Panc1 (cell line): ENCODE results near the gene SMC5. TPM values are rescaled to one million over a fixed set of nuclear protein-coding genes. Genes with fewer than 3 reads are reported as not detected.

ENCODE experiments used
- ATAC-seq: fragments of 200-7000 bp; cut with Tn5 transposase; 2 replicates; pipeline ENCODE4 v1.9.1; 2020; ENCODE audit warnings: mild to moderate bottlenecking, moderate library complexity
- Bru-seq: library from RNA; stranded (reverse); fragments of 400-500 nt; gene quantifications from one replicate; lab custom pipeline; 2021; lab: Mats Ljungman, UMichigan
- BruChase-seq, 2 experiments: library from RNA; stranded (reverse); fragments of 400-500 nt; gene quantifications; one replicate each; lab custom pipeline; 2021; lab: Mats Ljungman, UMichigan
- BruUV-seq: library from RNA; stranded (reverse); fragments of 400-500 nt; replicated peaks from 2 replicates; lab custom pipeline; 2021; lab: Mats Ljungman, UMichigan
- CTCF ChIA-PET: fragments of 300-600 bp; sonication (Branson Sonifier 250); formaldehyde crosslinking; loops from one replicate; lab custom pipeline; 2022; ENCODE audit warnings: antibody characterized with exemption; lab: Charles Lee
- POLR2A ChIA-PET: fragments of 300-600 bp; sonication (Branson Sonifier 250); formaldehyde crosslinking; loops from one replicate; lab custom pipeline; 2022; ENCODE audit warnings: antibody characterized with exemption; lab: Charles Lee
- DNase-seq: peaks from one replicate; pipeline ENCODE4 v3.0.0-alpha.2; 2010; ENCODE audit warnings: low read depth, low spot score
- H3K27ac ChIP-seq: 2 replicates; pipeline ENCODE4 v1.5.1; 2011; ENCODE audit warnings: mild to moderate bottlenecking, low read length, inconsistent platforms
- H3K27me3 ChIP-seq: fragments of 200-500 bp; sonication (Bioruptor generic); 2 replicates; pipeline ENCODE4 v1.6.0; 2014; ENCODE audit warnings: low read length, inconsistent platforms; ENCODE audit not compliant: control insufficient read depth, insufficient read depth
- H3K36me3 ChIP-seq: fragments of 200-500 bp; sonication (Bioruptor generic); 2 replicates; pipeline ENCODE4 v1.5.1; 2014; ENCODE audit warnings: inconsistent platforms, mild to moderate bottlenecking, low read length, moderate library complexity; ENCODE audit not compliant: control insufficient read depth, insufficient read depth
- H3K4me1 ChIP-seq: 2 replicates; pipeline ENCODE4 v1.5.1; 2011; ENCODE audit warnings: inconsistent platforms, mild to moderate bottlenecking, low read length, moderate library complexity; ENCODE audit not compliant: control insufficient read depth, insufficient read depth
- H3K4me3 ChIP-seq, 2 experiments: 2 replicates each; pipeline ENCODE4 v1.5.1; 2011 to 2012; ENCODE audit warnings: low read depth in 2 of 2, low read length in 2 of 2, mild to moderate bottlenecking in 2 of 2, inconsistent platforms in 1 of 2, moderate library complexity in 1 of 2
- H3K9me3 ChIP-seq: fragments of 200-500 bp; sonication (Bioruptor generic); 2 replicates; pipeline ENCODE4 v1.5.1; 2014; ENCODE audit warnings: low read depth, mild to moderate bottlenecking, inconsistent platforms, low read length, moderate library complexity; ENCODE audit not compliant: control insufficient read depth, insufficient read depth
- CTCF ChIP-seq: fragments of 450-650 bp; IDR thresholded peaks from 2 replicates; pipeline ENCODE4 v1.5.1; 2017; ENCODE audit warnings: mild to moderate bottlenecking
- POLR2AphosphoS5 ChIP-seq: IDR thresholded peaks from 2 replicates; pipeline ENCODE4 v1.6.1; 2012; ENCODE audit warnings: mild to moderate bottlenecking, low read depth, low read length, moderate library complexity
- REST ChIP-seq, 2 experiments: IDR thresholded peaks; 2 replicates each; pipeline ENCODE4 v1.6.1; 2011 to 2012; ENCODE audit warnings: low read depth in 2 of 2, control low read depth in 1 of 2, low read length in 1 of 2, mild to moderate bottlenecking in 1 of 2, moderate library complexity in 1 of 2; ENCODE audit not compliant: insufficient read depth in 1 of 2
- SIN3A ChIP-seq: IDR thresholded peaks from 2 replicates; pipeline ENCODE4 v1.6.1; 2012; ENCODE audit warnings: low read depth, mild to moderate bottlenecking, low read length, moderate library complexity, borderline replicate concordance; ENCODE audit not compliant: insufficient read depth
- TCF7L2 ChIP-seq: IDR thresholded peaks from 2 replicates; pipeline ENCODE4 v1.6.1; 2011; ENCODE audit warnings: mild to moderate bottlenecking, low read depth, low read length, inconsistent platforms
- in situ Hi-C: cut with HindIII; loops from 2 replicates; pipeline ENCODE4 v1.10.0; 2016; ENCODE audit warnings: low sequenced_read_pairs, low pct_unique_long_range_greater_than_20kb
- intact Hi-C: fragments of 100-400 bp; cut with micrococcal nuclease; formaldehyde crosslinking; loops from one replicate; pipeline ENCODE4 v1.10.0; 2022; ENCODE audit not compliant: unreplicated experiment
- long read RNA-seq: library from polyadenylated mRNA; unstranded; transcript quantifications from one replicate; pipeline ENCODE4 v2.0.0, GENCODE V29; 2021; ENCODE audit not compliant: unreplicated experiment
- polyA plus RNA-seq: library from polyadenylated mRNA; unstranded; fragments of >200 nt; gene quantifications from one replicate; pipeline ENCODE4 v1.2.1, GENCODE V29; 2012; ENCODE audit warnings: missing spikeins; ENCODE audit not compliant: insufficient read length
- total RNA-seq: library from RNA; stranded (reverse); gene quantifications from one replicate; pipeline ENCODE4 v1.2.1, GENCODE V29; 2021; ENCODE audit not compliant: unreplicated experiment

Gene SMC5
- 12.9 TPM for total RNA-seq
- polyA plus RNA-seq = 3.9 TPM
- Bru-seq, nascent RNA = percentile 87 among the genes with signal in this experiment
- BruChase-seq, experiment 1, labeled RNA remaining after a 2-hour chase = percentile 84 among the genes with signal in this experiment
- BruChase-seq, experiment 2, labeled RNA remaining after a 6-hour chase = percentile 81 among the genes with signal in this experiment
- long read RNA-seq, full-length matches to known transcripts = 6 of 30 reads
- long read RNA-seq, partial matches to known transcripts = 6 of 30 reads
- long read RNA-seq, other reads (novel, unspliced or antisense) = 18 of 30 reads

- Histone ChIP-seq H3K27ac (peak within 1 kb of the TSS; percentile 84), H3K27me3 (no peaks in the 10 kb centered on the region), H3K9me3 (no peaks in the 10 kb centered on the region), H3K4me3 (peak within 1 kb of the TSS; percentile 90 to 96), H3K4me1 (peaks cover 12% of the 10 kb centered on the region), H3K36me3 (peaks cover 7% of the 10 kb centered on the region)
- CTCF ChIA-PET = no interaction called here
- no peak for DNase-seq
- in situ Hi-C loops = no loop called here
- intact Hi-C loops = no loop called here
- POLR2A ChIA-PET = no interaction called here
- TF ChIP-seq TCF7L2 (no peak), SIN3A (peak; percentile 62; the same call in 1 of the 2 replicates), POLR2AphosphoS5 (peak; percentile 83; the same call in 1 of the 2 replicates), CTCF (no peak), REST (IDR thresholded peaks at IDR 0.05; ENCODE audit: insufficient read depth in 1 of 2, low read depth in 2 of 2, low read length in 1 of 2) (no peak)
- ATAC-seq = peak; percentile 93
- BruUV-seq = TSS peak; percentile 83
Measured at GRCh38 chr9:70258692-70259511, at the start of gene SMC5. Gene SMC5, plus strand, starts transcription at chr9:70258978. Its CDS starts 101 bp downstream, at chr9:70259079.

- Histone ChIP-seq H3K4me1 (no peaks in the 10 kb centered on the region), H3K27me3 (no peaks in the 10 kb centered on the region), H3K36me3 (no peaks in the 10 kb centered on the region), H3K9me3 (no peaks in the 10 kb centered on the region), H3K27ac (no peak overlapping the region), H3K4me3 (no peak overlapping the region)
- TF ChIP-seq SIN3A (no peak), REST (IDR thresholded peaks at IDR 0.05; ENCODE audit: insufficient read depth in 1 of 2, low read depth in 2 of 2, low read length in 1 of 2) (no peak), POLR2AphosphoS5 (no peak), CTCF (no peak), TCF7L2 (no peak)
- ATAC-seq (no peak), DNase-seq (no peak)
- no TSS peak for BruUV-seq
- intact Hi-C loops (no loop called here), in situ Hi-C loops (no loop called here)
- POLR2A ChIA-PET = no interaction called here
- CTCF ChIA-PET = no interaction called here
Measured at GRCh38 chr9:70217029-70217428, 41.7 kb upstream of the SMC5 start.
